Astrocyte (in vitro differentiated cells and primary cell): Measurements from ENCODE around the gene SLFN5. TPM values are rescaled to one million over a fixed set of nuclear protein-coding genes. Genes with fewer than 3 reads are reported as not detected.
A peak's percentile ranks its signal among the peaks of the same experiment; 100 is the strongest.

Experiments
- DNase-seq: peaks from one replicate; pipeline ENCODE4 v3.0.0-alpha.2; 2010; ENCODE audit warnings: low read depth
- FAIRE-seq: peaks from 2 replicates; lab custom pipeline; 2011; peaks lifted over from hg19 to GRCh38; lab: Jason Lieb, UNC
- H2AFZ ChIP-seq: 2 replicates; pipeline ENCODE4 v1.6.0; 2012; ENCODE audit warnings: low read depth, low read length, inconsistent platforms
- H3K27ac ChIP-seq: 2 replicates; pipeline ENCODE4 v1.5.1; 2011; ENCODE audit warnings: low read depth, low read length, inconsistent platforms
- H3K27me3 ChIP-seq: 2 replicates; pipeline ENCODE4 v1.6.0; 2011; ENCODE audit warnings: low read length, inconsistent platforms; ENCODE audit not compliant: insufficient read depth
- H3K36me3 ChIP-seq: 2 replicates; pipeline ENCODE4 v1.5.1; 2011; ENCODE audit warnings: low read length, inconsistent platforms; ENCODE audit not compliant: insufficient read depth
- H3K4me1 ChIP-seq: 2 replicates; pipeline ENCODE4 v1.5.1; 2011; ENCODE audit warnings: low read length, inconsistent platforms; ENCODE audit not compliant: insufficient read depth
- H3K4me2 ChIP-seq: 2 replicates; pipeline ENCODE4 v1.6.0; 2012; ENCODE audit warnings: low read length, inconsistent platforms
- H3K4me3 ChIP-seq: 2 replicates; pipeline ENCODE4 v1.5.1; 2011; ENCODE audit warnings: low read depth, mild to moderate bottlenecking, low read length, inconsistent platforms; ENCODE audit not compliant: insufficient read depth
- H3K79me2 ChIP-seq: 2 replicates; pipeline ENCODE4 v1.6.0; 2012; ENCODE audit warnings: mild to moderate bottlenecking, low read length, inconsistent platforms; ENCODE audit not compliant: insufficient read depth
- H3K9ac ChIP-seq: 2 replicates; pipeline ENCODE4 v1.6.0; 2012; ENCODE audit warnings: mild to moderate bottlenecking, low read length, inconsistent platforms
- H3K9me3 ChIP-seq: 2 replicates; pipeline ENCODE4 v1.5.1; 2012; ENCODE audit warnings: low read depth, mild to moderate bottlenecking, low read length, inconsistent platforms; ENCODE audit not compliant: insufficient read depth
- H4K20me1 ChIP-seq: 2 replicates; pipeline ENCODE4 v1.6.0; 2012; ENCODE audit warnings: low read length, inconsistent platforms; ENCODE audit not compliant: insufficient read depth
- H3K27ac Mint-ChIP-seq: one replicate; pipeline ENCODE4 v1.8.0; 2021; ENCODE audit warnings: mild to moderate bottlenecking, mixed read lengths; ENCODE audit not compliant: unreplicated experiment
- H3K27me3 Mint-ChIP-seq: one replicate; pipeline ENCODE4 v1.8.0; 2021; ENCODE audit warnings: low read depth, mixed read lengths; ENCODE audit not compliant: unreplicated experiment
- H3K36me3 Mint-ChIP-seq: one replicate; pipeline ENCODE4 v1.8.0; 2021; ENCODE audit warnings: low read depth, mixed read lengths; ENCODE audit not compliant: unreplicated experiment
- H3K4me1 Mint-ChIP-seq: one replicate; pipeline ENCODE4 v1.8.0; 2021; ENCODE audit warnings: low read depth, mixed read lengths; ENCODE audit not compliant: unreplicated experiment
- H3K4me3 Mint-ChIP-seq: one replicate; pipeline ENCODE4 v1.8.0; 2021; ENCODE audit warnings: mild to moderate bottlenecking, moderate library complexity, mixed read lengths; ENCODE audit not compliant: unreplicated experiment
- H3K9me3 Mint-ChIP-seq: one replicate; pipeline ENCODE4 v1.8.0; 2021; ENCODE audit warnings: mild to moderate bottlenecking, mixed read lengths; ENCODE audit not compliant: unreplicated experiment
- CTCF ChIP-seq: IDR thresholded peaks from 2 replicates; pipeline ENCODE4 v1.5.1; 2011; ENCODE audit warnings: low read depth, mild to moderate bottlenecking, inconsistent platforms, low read length, moderate library complexity; ENCODE audit not compliant: insufficient read depth
- EZH2 ChIP-seq: IDR thresholded peaks from 2 replicates; pipeline ENCODE4 v1.6.1; 2012; ENCODE audit warnings: mild to moderate bottlenecking, low read length, inconsistent platforms; ENCODE audit not compliant: insufficient read depth
- total RNA-seq: library from RNA; stranded (reverse); gene quantifications from 2 replicates; pipeline ENCODE4 v1.2.1, GENCODE V29; 2021

The SLFN5 gene
- total RNA-seq, 1 donor from 2014 or later = 108 TPM

GRCh38 chr17:35312790-35313711 is 70.2 kb downstream of the SLFN5 start:
- no peaks in the 10 kb centered on the region for H3K79me2 ChIP-seq
- TF ChIP-seq EZH2 (no peak), CTCF (peak; percentile 72)
- H3K27me3 Mint-ChIP-seq = peaks cover 15% of the 10 kb centered on the region
- DNase-seq (peak; percentile 46), FAIRE-seq (no peak)
- H3K4me1 Mint-ChIP-seq = peaks cover 9% of the 10 kb centered on the region
- no peak overlapping the region for H3K27ac ChIP-seq
- H3K36me3 Mint-ChIP-seq = no peaks in the 10 kb centered on the region
- H2AFZ ChIP-seq = peak overlapping the region; percentile 48
- H3K9ac ChIP-seq = no peak overlapping the region
- H3K9me3 ChIP-seq = no peaks in the 10 kb centered on the region
- H3K27me3 ChIP-seq = peaks cover 12% of the 10 kb centered on the region
- H3K4me2 ChIP-seq = peak overlapping the region; percentile 60
- no peak overlapping the region for H3K4me3 ChIP-seq
- no peak overlapping the region for H3K27ac Mint-ChIP-seq
- peaks cover 9% of the 10 kb centered on the region for H3K9me3 Mint-ChIP-seq
- no peaks in the 10 kb centered on the region for H3K36me3 ChIP-seq
- no peak overlapping the region for H3K4me3 Mint-ChIP-seq
- no peaks in the 10 kb centered on the region for H3K4me1 ChIP-seq
- H4K20me1 ChIP-seq = no peaks in the 10 kb centered on the region

- Histone ChIP-seq H3K79me2 (no peaks in the 10 kb centered on the region), H3K4me1 (no peaks in the 10 kb centered on the region), H3K9ac (no peak overlapping the region), H3K4me2 (no peak overlapping the region), H4K20me1 (no peaks in the 10 kb centered on the region), H3K27me3 (peaks cover 15% of the 10 kb centered on the region), H3K9me3 (no peaks in the 10 kb centered on the region), H3K27ac (no peak overlapping the region), H3K36me3 (no peaks in the 10 kb centered on the region), H2AFZ (peak overlapping the region; percentile 26), H3K4me3 (no peak overlapping the region)
- no peak for FAIRE-seq
- H3K4me3 Mint-ChIP-seq = no peak overlapping the region
- no peak overlapping the region for H3K27ac Mint-ChIP-seq
- peaks cover 9% of the 10 kb centered on the region for H3K9me3 Mint-ChIP-seq
- DNase-seq = no peak
- no peak for TF ChIP-seq CTCF
- TF ChIP-seq EZH2 = no peak
- no peaks in the 10 kb centered on the region for H3K36me3 Mint-ChIP-seq
- peaks cover 10% of the 10 kb centered on the region for H3K27me3 Mint-ChIP-seq
- H3K4me1 Mint-ChIP-seq = peaks cover 9% of the 10 kb centered on the region
Measured at GRCh38 chr17:35313875-35314409, 71.1 kb downstream of the SLFN5 start.
